ENCODE measurements around the gene BMI1.

DNA sequence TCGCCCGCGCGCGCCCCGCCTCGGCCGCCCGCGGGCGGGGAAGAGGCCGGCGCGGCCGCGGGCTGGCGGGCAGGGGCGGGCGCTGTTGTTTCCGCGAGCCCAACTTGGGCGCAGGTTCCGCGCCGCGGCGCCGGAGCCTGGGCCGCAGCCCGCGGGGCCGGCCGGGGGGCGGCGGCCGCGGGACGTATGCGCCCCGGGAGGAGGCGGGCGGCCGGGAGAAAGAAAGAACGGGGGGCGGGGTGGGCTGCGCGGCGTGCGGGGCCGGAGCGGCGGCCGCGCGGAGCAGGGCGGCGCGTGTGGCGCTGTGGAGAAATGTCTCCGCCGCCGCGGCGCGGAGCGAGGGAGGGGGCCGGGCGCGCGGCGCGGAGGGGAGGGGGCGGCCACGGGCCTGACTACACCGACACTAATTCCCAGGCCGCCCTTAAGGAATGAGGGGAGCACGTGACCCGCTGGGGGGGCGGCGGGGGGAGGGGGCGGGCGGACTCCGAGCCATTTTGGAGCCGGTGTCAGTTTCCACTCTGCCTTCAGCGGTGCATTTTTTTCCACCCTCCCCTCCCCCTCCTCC lies at the start of gene BMI1:
- TF ChIP-seq CTCF (IDR thresholded peaks at IDR 0.05) (peak in 3 of 7 experiments; percentile 7 to 22 (median 13)), POLR2A (IDR thresholded peaks at IDR 0.05) (no peak)

Measured in body of pancreas (tissue), 4 donors.